Endothelial cell of umbilical vein (primary cell): ENCODE data around the gene CCDC14. TPM values are rescaled to one million over a fixed set of nuclear protein-coding genes. Genes with fewer than 3 reads are reported as not detected.

Source experiments
- BruUV-seq: library from RNA; stranded (reverse); fragments of 400-500 nt; replicated peaks from 2 replicates; lab custom pipeline; 2021; lab: Mats Ljungman, UMichigan
- CTCF ChIA-PET: fragments of 300-600, 350-600 bp; sonication (Branson Sonifier 250); formaldehyde crosslinking; loops from one replicate; lab custom pipeline; 2021; ENCODE audit warnings: antibody characterized with exemption, inconsistent platforms; lab: Charles Lee
- POLR2A ChIA-PET: fragments of 300-600, 350-600 bp; sonication (Branson Sonifier 250); formaldehyde crosslinking; loops from one replicate; lab custom pipeline; 2021; ENCODE audit warnings: antibody characterized with exemption, inconsistent platforms; lab: Charles Lee
- DNase-seq: peaks from one replicate; pipeline ENCODE4 v3.0.0-alpha.2; 2011; ENCODE audit warnings: low read depth, low spot score
- FAIRE-seq: peaks from 2 replicates; lab custom pipeline; 2011; peaks lifted over from hg19 to GRCh38; lab: Jason Lieb, UNC
- H2AFZ ChIP-seq: 2 replicates; pipeline ENCODE4 v1.6.0; 2012; ENCODE audit warnings: low read depth, low read length, control low read depth, inconsistent platforms
- H3K27ac ChIP-seq: 2 replicates; pipeline ENCODE4 v1.5.1; 2011; ENCODE audit warnings: low read depth, mild to moderate bottlenecking, control low read depth, low read length, moderate library complexity; ENCODE audit not compliant: insufficient read depth
- H3K27me3 ChIP-seq, 2 experiments: 2 replicates each; pipeline versions ENCODE4 v1.6.0 to v1.6.1; 2011; ENCODE audit warnings: low read length in 2 of 2, mixed read lengths in 1 of 2; ENCODE audit not compliant: control insufficient read depth in 2 of 2, insufficient read depth in 2 of 2
- H3K36me3 ChIP-seq, 2 experiments: 2 replicates in 1 of 2; 3 replicates in 1 of 2; pipeline ENCODE4 v1.5.1; 2011; ENCODE audit warnings: low read length in 2 of 2, mild to moderate bottlenecking in 1 of 2, moderate library complexity in 1 of 2; ENCODE audit not compliant: control insufficient read depth in 2 of 2, insufficient read depth in 2 of 2; ENCODE audit errors: extremely low read depth in 1 of 2
- H3K4me1 ChIP-seq: 3 replicates; pipeline ENCODE4 v1.5.1; 2011; ENCODE audit warnings: mild to moderate bottlenecking, low read length; ENCODE audit not compliant: control insufficient read depth, insufficient read depth; ENCODE audit errors: extremely low read depth
- H3K4me2 ChIP-seq: 2 replicates; pipeline ENCODE4 v1.6.1; 2011; ENCODE audit warnings: low read length, control low read depth, mixed read lengths; ENCODE audit not compliant: insufficient read depth
- H3K4me3 ChIP-seq, 3 experiments: fragments of 200-600 bp in 1 of 3; sonication (generic), shearing (Covaris generic) in 1 of 3; replicated peaks in 1 of 3; 2 replicates each; pipeline ENCODE4 v1.5.1; 2011 to 2016; ENCODE audit warnings: control low read depth in 3 of 3, low read length in 3 of 3, mild to moderate bottlenecking in 2 of 3, inconsistent platforms in 1 of 3, low read depth in 1 of 3, moderate library complexity in 1 of 3; ENCODE audit not compliant: insufficient read depth in 1 of 3
- H3K79me2 ChIP-seq: 2 replicates; pipeline ENCODE4 v1.6.0; 2012; ENCODE audit warnings: low read length, inconsistent platforms; ENCODE audit not compliant: control insufficient read depth, insufficient read depth
- H3K9ac ChIP-seq: replicated peaks from 2 replicates; pipeline ENCODE3; 2011; ENCODE audit warnings: low read length, control low read depth; ENCODE audit not compliant: insufficient read depth; ENCODE audit errors: extremely low read depth
- H3K9me1 ChIP-seq: replicated peaks from 3 replicates; pipeline ENCODE4 v1.6.0; 2011; ENCODE audit warnings: mild to moderate bottlenecking, low read length; ENCODE audit not compliant: control insufficient read depth, insufficient read depth; ENCODE audit errors: extremely low read depth
- H3K9me3 ChIP-seq: replicated peaks from 2 replicates; pipeline ENCODE4 v1.5.1; 2012; ENCODE audit warnings: low read length, inconsistent platforms; ENCODE audit not compliant: control insufficient read depth, insufficient read depth
- H4K20me1 ChIP-seq: replicated peaks from 2 replicates; pipeline ENCODE3; 2011; ENCODE audit warnings: mild to moderate bottlenecking, low read length; ENCODE audit not compliant: control insufficient read depth, insufficient read depth; ENCODE audit errors: extremely low read depth
- CTCF ChIP-seq, 2 donors: IDR thresholded peaks; 1 replicate in 1 of 2; 2 replicates in 1 of 2; pipeline ENCODE4 v1.5.1; 2011; ENCODE audit warnings: low read length in 2 of 2, mild to moderate bottlenecking in 2 of 2, moderate library complexity in 2 of 2, control low read depth in 1 of 2, inconsistent platforms in 1 of 2, low read depth in 1 of 2; ENCODE audit not compliant: insufficient read depth in 1 of 2; ENCODE audit errors: extremely low read depth in 1 of 2
- EZH2 ChIP-seq: IDR thresholded peaks from 2 replicates; pipeline ENCODE4 v1.6.1; 2012; ENCODE audit warnings: borderline replicate concordance, low read depth, mild to moderate bottlenecking, moderate library complexity, low read length, inconsistent platforms; ENCODE audit not compliant: severe bottlenecking
- FOS ChIP-seq: IDR thresholded peaks from 2 replicates; pipeline ENCODE4 v1.6.1; 2011; ENCODE audit warnings: mild to moderate bottlenecking, low read length, moderate library complexity, borderline replicate concordance; ENCODE audit not compliant: insufficient read depth
- GATA2 ChIP-seq: IDR thresholded peaks from 2 replicates; pipeline ENCODE4 v1.7.0; 2011; ENCODE audit warnings: low read depth, mild to moderate bottlenecking, moderate library complexity, mixed read lengths, low read length; ENCODE audit not compliant: insufficient read length, insufficient read depth
- JUN ChIP-seq: IDR thresholded peaks from 2 replicates; pipeline ENCODE4 v1.6.1; 2011; ENCODE audit warnings: borderline replicate concordance, low read depth; ENCODE audit not compliant: insufficient read length, insufficient read depth
- MAX ChIP-seq: IDR thresholded peaks from 2 replicates; pipeline ENCODE4 v1.6.1; 2011; ENCODE audit not compliant: insufficient read depth, insufficient read length
- MYC ChIP-seq: IDR thresholded peaks from one replicate; pipeline ENCODE4 v1.6.1; 2011; ENCODE audit warnings: mild to moderate bottlenecking, low read depth, low read length
- POLR2A ChIP-seq: IDR thresholded peaks from 2 replicates; pipeline ENCODE4 v1.6.1; 2012; ENCODE audit warnings: low read depth, mild to moderate bottlenecking, control low read depth, low read length
- POLR2AphosphoS5 ChIP-seq: IDR thresholded peaks from 2 replicates; pipeline ENCODE4 v1.6.1; 2012; ENCODE audit warnings: low read depth, mild to moderate bottlenecking, control low read depth, low read length, moderate library complexity; ENCODE audit not compliant: insufficient read depth
- dilution Hi-C: fragments of 300-500 bp; cut with MboI; formaldehyde crosslinking; loops from one replicate; pipeline ENCODE4 v1.15.0; 2019; ENCODE audit warnings: low sequenced_read_pairs; ENCODE audit not compliant: extremely low pct_ligation_motif_present
- intact Hi-C: fragments of 100-400 bp; cut with micrococcal nuclease; formaldehyde crosslinking; loops from one replicate; pipeline ENCODE4 v1.10.0; 2022
- polyA plus RNA-seq, 4 experiments: library from polyadenylated mRNA; depleted of rRNA in 3 of 4; stranded (reverse) in 3 of 4; unstranded in 1 of 4; fragments of >200 nt; gene quantifications; 2 replicates each; pipeline versions ENCODE4 v1.2.1 to v1.2.3, GENCODE V29; 2011 to 2012; ENCODE audit warnings: missing spikeins in 1 of 4
- total RNA-seq: library from RNA; stranded (reverse); gene quantifications from 2 replicates; pipeline ENCODE4 v1.2.3, GENCODE V29; 2021

The CCDC14 gene
- total and polyA plus RNA-seq, 2 donors (not counting 3 experiments of a cell fraction or from before 2014, with no cell fraction given): 47.5 to 55.3 TPM

GRCh38 chr3:123930445-123930844 lies 30.6 kb downstream of the CCDC14 start:
- FAIRE-seq: no peak
- CTCF ChIA-PET: interaction anchor here (1.0 kb wide), 1 partner anchor 10 kb away, joined by 3 read pairs; no protein-coding TSS in a partner anchor
- Histone ChIP-seq H3K9me3 (no peaks in the 10 kb centered on the region), H3K9ac (no peak overlapping the region), H3K4me2 (no peak overlapping the region), H3K27ac (no peak overlapping the region), H3K4me3 (no peak overlapping the region), H3K27me3 (no peaks in the 10 kb centered on the region), H4K20me1 (no peaks in the 10 kb centered on the region), H3K4me1 (no peaks in the 10 kb centered on the region), H3K79me2 (no peaks in the 10 kb centered on the region), H3K36me3 (peaks cover 0 to 9% of the 10 kb centered on the region in 2 experiments), H2AFZ (no peak overlapping the region), H3K9me1 (no peaks in the 10 kb centered on the region)
- TF ChIP-seq MAX (no peak), CTCF (IDR thresholded peaks at IDR 0.05; ENCODE audit: extremely low read depth in 1 of 2, insufficient read depth in 1 of 2, low read depth in 1 of 2, low read length in 2 of 2) (no peak), EZH2 (no peak), MYC (no peak), POLR2A (no peak), GATA2 (no peak), POLR2AphosphoS5 (no peak), FOS (no peak), JUN (no peak)
- dilution Hi-C loops (no loop called here), intact Hi-C loops (no loop called here)
- BruUV-seq: no TSS peak
- POLR2A ChIA-PET: no interaction called here
- DNase-seq: no peak
